GM21367 (cell line): Measurements from ENCODE around the gene BMP2K.
A peak's percentile ranks its signal among the peaks of the same experiment; 100 is the strongest.
"Not testable (repeated sequence)": the region's sequence is repeated elsewhere in the genome, so short reads cannot be mapped to it uniquely, and the experiment has no call there.

Experiments
- ATAC-seq: cut with Tn5 transposase; IDR thresholded peaks from one replicate; pipeline ENCODE4 v1.9.1; 2021; ENCODE audit not compliant: unreplicated experiment

BMP2K gene

DNA sequence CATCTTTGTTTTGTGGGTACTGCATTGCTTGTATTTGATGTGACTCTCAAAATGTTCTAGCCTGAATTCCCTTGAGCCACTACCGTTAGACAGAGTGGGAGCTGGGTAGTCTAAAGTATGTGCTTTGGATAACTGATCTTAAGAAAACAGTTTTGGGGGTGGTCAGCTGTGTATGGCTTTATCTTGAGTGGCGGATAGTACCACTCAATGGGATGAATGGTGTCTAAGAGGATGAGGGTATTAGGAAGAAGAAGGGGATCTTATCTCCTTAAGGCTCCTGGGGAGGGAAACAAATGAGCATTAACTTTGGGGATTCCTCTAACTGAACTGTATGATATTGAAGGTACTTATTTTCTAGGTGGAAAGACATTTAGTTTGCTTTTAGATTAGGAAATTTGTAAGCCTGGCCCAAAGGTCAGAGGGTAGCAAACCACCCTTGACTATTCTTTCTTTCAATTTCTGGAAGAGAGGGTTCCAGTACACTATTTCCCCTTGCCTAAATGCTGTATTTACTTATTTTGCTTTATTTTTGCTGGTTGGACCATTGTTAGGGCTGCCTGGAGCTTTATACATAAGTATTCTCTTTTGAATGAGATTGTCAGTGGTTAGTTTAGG is 11.3 kb downstream of the BMP2K start:
- ATAC-seq, result no peak

DNA sequence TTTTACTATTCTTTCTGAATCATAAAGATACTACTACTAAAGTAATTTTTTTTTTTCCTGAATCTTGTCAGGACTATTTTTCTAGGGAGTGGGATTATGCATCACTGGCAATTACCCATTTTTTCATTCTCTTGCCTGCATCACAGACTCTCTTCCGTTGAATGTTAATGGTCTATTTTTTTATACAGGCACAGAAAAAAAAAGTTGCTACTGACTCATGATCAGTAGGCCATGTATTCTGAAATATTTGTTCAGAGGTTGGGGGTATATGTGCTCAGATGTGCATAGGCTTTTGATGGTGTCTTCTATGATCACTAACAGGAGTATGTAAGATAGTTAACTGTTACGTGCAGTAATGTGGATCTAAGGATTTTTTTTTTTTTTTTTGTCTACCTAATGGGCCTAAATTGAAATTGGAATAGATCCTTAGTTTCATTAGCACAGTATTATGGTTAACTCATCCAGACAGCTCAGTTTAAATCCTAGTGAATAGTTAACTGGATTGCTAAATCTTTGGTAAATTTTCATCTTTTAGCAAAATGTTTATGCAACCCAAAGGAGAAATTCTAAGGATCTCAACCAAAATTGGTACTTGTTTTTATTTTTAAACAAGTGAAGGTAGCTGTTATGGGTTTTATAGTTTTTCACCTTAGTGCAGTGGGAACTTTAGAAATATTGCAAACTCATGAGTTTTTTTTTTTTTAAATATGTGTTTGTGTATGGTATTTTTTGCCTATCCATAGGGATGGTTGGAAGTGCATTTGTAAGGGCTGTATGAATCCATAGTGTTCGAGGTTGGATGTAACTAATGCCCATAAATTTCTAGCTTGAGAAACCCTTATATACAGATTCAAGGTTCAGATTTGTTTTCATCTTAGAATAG is 12.1 kb downstream of the BMP2K start:
- no peak for ATAC-seq

DNA sequence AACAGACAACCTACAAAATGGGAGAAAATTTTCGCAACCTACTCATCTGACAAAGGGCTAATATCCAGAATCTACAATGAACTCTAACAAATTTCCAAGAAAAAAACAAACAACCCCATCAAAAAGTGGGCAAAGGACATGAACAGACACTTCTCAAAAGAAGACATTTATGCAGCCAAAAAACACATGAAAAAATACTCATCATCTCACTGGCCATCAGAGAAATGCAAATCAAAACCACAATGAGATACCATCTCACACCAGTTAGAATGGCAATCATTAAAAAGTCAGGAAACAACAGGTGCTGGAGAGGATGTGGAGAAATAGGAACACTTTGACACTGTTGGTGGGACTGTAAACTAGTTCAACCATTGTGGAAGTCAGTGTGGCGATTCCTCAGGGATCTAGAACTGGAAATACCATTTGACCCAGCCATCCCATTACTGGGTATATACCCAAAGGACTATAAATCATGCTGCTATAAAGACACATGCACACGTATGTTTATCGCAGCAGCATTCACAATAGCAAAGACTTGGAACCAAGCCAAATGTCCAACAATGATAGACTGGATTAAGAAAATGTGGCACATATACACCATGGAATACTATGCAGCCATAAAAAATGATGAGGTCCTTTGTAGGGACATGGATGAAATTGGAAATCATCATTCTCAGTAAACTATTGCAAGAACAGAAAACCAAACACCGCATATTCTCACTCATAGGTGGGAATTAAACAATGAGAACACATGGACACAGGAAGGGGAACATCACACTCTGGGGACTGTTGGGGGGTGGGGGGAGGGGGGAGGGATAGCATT is 19.7 kb downstream of the BMP2K start:
- not testable (repeated sequence) for ATAC-seq

DNA sequence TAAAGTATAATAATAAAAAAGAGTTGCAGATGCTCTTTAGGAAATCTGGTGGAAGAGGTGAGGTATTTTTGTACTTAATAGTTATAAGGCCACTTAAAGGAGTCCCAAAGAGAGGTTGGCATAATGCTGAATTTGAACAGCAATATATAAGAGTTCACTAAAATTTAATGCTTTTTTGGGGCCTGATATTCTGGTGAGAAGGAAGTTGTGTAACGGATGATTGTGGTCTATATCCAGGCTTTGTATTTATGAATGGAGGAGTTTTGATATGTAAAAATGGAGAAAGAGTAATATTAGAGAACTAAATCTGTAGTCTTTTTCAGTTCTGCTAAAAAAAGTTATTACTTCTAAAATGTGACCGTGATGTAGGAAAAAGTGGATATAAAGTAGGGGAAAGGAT is 20.4 kb downstream of the BMP2K start:
- ATAC-seq, result no peak

DNA sequence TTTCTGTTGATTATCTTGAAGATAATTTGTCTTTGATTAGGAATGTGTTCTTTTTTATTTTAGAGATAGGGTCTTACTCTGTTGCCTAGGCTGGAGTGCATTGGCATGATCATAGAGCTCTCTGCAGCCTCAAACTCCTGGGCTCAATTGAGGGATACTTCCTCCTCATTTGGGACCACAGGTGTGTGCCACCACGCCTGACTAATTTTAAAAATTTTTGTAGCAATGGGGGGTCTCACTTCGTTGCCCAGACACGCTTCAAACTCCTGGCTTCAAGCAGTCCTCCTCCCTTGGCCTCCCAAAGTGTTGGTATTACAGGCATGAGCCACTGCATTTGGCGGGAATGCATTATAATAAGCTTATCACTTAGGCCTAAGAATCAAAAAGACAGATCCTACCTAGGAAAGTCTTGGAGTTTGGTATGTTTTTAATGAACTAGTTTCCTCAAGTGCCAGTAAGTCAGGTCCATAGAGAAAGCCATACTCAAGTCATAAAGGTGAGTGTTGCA is 21.7 kb downstream of the BMP2K start:
- ATAC-seq, result no peak

DNA sequence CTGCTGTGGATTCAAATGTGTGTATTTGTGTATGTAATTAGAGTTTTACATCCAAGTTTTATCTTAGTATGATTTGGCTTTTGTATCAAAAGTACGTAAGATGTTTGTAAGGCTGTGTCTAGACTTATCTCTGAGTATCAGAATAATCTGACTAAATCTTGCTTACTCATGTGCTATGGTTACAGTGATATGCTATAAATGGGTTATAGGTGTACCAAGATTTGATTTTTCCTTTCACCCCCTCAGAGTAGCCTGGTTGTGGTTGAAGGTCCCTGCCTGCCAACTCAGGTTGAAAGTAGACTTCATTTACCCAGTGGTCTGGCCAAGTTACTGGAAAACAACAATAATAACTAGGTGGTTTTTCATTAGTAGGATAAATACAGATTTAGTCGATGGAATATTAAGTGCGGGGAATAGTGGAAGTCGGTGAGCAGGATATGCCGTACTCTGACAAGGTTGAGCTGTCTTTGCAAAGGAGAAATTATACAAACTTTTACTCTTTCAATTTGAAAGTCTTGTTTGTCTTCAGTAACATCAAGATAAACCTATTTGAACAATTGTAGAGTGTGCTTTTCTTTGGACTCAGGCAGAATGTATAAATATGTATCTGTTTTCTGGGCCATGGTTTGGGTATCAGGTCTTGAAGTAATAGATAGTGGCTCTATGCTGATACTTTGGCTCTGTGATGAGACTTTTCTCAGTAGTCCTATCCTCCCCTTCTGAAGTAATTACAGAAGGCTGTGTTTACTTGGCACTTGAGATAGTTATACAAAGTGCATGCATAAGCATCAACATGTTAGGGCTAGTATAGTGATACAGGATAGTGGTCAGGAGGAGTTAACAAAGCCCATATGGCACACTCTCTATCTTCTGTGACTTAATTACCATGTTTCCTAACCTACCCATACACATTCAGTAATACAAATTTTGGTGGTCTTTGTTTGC is 23.7 kb downstream of the BMP2K start:
- no peak for ATAC-seq

DNA sequence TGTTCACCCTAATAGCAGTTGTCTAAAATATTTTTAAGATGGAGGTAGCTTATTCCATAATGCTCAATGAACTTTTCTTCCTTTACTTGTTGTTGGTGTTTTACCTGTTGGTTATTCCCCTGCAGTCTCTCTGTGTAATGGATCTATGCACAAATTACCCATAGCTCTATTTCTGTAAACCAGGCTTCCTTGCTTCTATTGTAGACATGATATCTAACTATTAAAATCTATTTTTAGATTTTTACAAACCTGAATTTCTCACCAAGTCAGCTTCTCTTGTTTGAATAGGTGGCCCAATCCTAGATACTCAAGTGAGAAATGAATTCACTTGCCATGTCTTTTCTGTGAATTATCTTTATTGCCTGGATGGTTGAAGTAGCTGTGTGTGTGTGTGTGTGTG is 24.8 kb downstream of the BMP2K start:
- ATAC-seq, result no peak

DNA sequence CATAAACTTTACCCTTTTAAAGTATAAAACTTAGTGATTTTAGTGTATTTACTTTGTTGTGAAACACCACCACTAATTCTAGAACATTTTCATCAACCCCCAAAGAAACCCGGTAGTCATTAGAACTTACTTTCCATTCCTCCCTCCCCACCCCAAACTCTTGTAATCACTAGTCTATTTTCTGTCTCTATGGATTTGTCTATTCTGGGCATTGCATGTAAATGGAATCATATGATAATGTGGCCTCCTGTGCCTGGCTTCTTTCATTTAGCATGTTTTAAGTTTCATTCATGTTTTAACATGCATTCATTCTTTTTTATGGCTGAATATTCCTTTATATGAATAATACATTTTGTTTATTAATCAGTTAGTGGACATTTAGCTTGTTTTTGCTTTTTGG is 27.8 kb downstream of the BMP2K start:
- ATAC-seq, result no peak

DNA sequence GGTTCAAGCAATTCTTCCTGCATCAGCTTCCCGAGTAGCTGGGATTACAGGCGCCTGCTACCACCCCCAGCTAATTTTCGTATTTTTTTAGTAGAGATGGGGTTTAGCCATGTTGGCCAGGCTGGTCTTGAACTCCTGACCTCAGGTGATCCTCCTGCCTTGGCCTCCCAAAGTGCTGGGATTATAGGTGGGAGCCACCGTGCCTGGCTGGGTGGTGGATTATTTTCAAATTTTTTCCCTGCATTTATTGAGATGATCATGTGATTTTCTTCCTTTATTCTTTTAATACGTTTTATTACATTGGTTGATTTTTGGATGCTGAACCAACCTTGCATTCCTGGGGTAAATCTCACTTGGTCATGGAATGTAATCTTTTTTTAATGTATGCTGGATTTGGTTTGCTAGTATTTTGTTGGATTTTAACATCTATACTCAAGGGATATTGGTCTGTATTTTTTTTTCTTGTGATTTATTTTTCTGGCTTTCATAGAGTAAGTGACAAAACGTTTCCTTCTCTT is 30.9 kb downstream of the BMP2K start:
- no peak for ATAC-seq

DNA sequence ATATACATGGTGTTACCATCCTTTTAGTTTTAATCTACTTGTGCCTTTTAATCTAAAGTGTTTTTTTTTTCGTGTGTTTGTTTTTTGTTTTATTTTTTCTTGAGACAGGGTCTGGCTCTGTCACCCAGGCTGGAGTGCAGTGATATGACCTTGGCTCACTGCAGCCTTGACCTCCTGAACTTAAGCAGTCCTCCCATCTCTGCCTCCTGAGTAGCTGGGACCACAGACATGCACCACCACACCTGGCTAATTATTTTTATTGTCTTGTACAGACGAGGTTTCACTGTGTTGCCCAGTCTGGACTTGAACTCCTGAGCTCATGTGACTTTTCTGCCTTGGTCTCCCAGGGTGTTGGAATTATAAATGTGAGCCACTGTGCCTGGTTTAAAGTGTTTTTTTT is 33.1 kb downstream of the BMP2K start:
- no peak for ATAC-seq

DNA sequence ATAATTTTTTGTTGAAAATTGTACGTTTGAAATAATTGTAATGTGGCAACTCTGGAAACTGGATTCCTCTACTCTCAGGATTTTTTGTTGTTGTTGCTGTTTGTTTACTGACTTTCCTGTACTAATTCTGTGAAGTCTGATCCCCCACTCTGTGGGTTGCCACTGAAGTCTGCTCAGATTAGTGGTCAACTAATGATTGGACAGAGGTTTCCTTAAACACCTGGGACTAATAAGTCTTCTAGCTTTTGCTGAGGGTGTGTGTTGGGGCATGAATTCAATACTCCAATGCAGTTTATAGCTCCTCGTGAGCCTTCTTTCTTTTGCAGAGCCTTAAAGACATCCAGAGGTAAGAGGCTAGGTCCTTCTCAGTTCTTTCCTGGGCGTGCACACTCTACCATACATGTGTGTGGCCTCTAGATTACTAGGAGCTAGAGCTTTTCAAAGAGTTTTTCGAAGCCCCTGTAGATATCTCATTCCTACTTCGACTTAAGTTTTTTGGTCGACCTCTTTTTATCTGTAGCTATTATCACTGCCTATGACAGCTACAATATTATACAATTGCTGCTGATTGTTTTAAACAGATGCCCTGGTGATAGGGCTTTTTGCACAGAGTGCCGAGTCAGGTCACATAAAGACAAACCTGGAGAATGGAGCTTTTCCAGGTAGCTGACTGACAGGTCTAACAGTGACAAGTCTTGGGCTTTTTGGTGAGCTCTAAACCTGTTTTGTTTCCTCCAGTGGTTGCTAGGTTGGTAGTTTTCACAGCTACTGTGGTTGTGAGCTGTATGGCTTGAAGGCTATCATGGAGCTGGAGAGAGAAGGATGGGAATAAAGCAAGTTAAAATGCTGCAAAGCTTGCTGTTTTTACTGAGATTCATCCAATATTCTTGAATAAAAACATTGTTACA is 34.0 kb downstream of the BMP2K start:
- no peak for ATAC-seq

DNA sequence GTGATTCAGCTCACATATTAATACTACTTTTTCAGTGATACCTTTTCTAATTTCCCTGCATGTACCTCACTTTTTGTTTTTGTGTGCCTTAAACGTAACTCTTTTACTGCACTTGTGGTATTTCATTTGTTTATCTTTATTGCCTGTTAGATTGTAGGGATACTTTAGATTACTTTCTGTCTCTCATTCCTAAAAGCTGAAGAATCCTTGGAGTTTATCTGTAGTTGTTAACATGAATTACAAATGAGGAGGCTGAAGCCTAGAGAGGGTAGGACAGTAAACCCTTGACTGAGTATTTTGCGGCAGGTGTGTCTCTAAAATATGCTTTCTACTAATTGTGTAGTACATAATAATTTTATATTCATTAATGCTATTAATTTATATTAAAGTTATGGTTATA is 34.9 kb downstream of the BMP2K start:
- no peak for ATAC-seq

DNA sequence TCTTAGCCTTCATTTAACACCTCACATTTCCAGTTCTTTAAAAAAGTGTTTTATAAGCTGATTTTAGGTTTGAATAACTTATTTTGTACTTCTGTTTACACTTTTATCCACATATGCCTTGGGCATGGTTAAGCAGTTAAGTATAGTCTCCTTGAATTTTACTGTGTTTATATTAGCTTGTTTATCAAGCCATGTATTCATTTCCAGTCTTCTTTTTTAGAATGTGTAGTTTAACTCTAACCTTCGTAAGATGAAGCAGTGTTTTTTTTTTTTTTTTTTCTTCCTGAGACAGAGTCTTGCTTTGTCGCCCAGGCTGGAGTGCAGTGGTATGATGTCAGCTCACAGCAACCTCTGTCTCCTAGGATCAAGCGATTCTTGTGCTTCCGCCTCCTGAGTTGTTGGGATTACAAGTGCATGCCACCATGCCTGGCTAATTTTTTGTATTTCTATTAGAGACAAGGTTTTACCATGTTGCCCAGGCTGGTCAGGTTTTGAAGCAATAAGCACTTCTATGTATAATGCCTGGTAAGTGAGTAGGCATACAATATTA is 42.5 kb downstream of the BMP2K start:
- no peak for ATAC-seq

DNA sequence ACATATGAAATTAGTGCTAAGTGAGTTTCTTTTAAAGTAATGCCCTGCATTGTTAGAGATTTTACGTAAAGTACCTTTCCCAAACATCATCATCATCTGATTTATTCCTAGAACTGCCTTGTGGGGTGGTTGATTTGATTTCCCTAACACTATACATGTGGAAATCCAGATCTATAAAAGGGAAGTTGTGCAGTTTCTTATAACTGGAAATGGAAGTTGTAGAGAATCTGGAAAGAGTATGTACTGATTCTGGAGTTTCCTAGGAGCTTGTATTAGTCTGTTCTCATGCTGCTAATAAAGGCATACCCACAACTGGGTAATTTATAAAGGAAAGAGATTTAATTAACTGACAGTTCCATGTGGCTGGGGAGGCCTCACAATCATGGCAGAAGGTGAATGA is 47.9 kb downstream of the BMP2K start:
- no peak for ATAC-seq

DNA sequence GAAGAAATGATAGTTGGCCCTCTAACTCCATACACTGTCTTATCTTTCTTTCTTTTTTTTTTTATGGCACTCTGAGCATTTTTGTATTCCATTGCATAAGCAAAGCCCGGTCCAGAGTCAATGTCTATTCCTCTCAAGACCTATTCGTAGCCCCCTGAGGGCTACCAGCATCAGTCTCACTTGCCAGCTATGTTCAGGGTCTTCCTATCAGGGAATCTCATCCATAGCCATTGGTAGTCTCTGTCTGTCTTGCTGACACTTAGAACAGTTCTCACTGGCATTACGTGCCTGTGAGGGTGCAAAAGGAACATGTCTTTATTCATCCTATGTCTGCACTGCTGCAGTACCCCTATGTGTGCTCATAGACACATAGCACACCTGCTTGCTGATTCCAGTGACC is 51.0 kb downstream of the BMP2K start:
- no peak for ATAC-seq

DNA sequence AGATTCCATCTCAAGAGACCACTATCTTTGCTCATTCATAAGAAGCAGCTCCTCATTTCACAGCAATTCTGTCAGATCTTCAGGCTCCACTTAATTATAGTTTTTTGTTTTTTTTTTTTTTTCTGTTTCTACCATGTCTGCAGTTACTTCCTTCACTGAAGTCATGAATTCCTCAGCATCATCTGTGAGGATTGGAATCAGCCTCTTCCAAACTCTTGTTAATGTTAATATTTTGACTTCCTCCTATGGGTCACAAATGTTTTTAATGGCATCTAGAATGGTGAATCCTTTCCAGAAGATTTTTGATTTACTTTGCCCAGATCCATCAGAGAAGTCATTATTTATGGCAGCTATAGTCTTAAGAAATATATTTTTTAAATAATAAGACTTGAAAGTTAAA is 53.1 kb downstream of the BMP2K start:
- no peak for ATAC-seq

DNA sequence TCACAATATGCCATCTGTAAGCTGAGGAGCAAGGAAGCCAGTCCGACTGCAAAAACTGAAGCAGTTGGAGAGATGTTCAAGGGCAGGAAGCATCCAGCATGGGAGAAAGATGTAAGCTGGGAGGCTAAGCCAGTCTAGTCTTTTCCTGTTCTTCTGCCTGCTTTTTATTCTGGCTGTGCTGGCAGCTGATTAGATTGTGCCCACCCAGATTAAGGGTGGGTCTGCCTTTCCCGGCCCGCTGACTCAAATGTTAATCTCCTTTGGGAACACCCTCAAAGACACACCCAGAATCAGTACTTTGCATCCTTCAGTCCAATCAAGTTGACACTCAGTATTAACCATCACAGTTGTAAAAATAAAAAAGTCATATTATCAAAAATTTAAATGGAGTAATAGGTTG is 63.5 kb downstream of the BMP2K start:
- not testable (repeated sequence) for ATAC-seq

DNA sequence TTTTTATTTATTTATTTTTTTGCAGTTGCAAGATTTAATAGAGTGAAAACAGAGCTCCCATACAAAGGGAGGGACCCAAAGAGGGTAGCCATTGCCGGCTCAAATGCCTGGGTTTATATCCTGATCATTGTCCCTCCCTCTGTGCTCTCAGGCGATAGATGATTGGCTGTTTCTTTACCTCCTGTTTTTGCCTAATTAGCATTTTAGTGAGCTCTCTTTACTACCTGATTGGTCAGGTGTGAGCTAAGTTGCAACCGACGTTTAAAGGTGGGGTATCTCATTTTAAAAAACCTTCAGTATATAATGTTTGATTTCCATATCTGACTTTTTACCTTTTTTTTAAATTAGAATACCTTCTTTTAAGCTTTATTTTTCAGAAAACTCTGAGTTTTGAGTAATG is 64.1 kb downstream of the BMP2K start:
- ATAC-seq, result not testable (repeated sequence)

DNA sequence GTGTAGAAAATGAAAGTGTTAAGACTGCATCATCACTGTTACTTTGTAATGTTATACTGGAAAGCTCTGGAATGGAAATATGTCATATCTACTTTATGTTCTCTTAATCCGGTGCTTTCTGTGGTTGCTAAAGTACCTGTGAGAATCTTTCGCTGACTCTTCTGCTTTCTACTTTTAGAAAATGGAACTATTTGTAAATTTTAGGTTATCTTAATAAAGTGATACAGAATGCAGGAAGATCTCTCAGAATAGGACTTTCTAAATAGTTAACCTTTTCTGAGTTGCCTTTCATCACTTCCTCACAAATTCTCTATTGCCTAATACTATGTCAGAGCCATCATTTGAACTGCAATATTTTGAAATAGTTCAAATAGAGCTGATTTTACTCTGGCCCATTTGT is 69.3 kb downstream of the BMP2K start:
- ATAC-seq, result peak; percentile 68
